Measurements from ENCODE around the gene TMEM95. TPM values are rescaled to one million over a fixed set of nuclear protein-coding genes. Genes with fewer than 3 reads are reported as not detected.

The TMEM95 gene
- total and polyA plus RNA-seq, 11 donors, result not detected

GRCh38 chr17:7374353-7374752 is 19.4 kb downstream of the TMEM95 start:
- Histone ChIP-seq H3K36me3 (no peaks in the 10 kb centered on the region), H3K4me3 (no peak overlapping the region), H3K27me3 (peaks cover 0 to 11% (median 0%) of the 10 kb centered on the region in 9 donors), H3K4me1 (no peaks in the 10 kb centered on the region), H3K27ac (no peak overlapping the region), H3K9me3 (peaks cover 0 to 4% (median 0%) of the 10 kb centered on the region in 12 donors)
- intact Hi-C loops (cut with DNase I), result loop anchor here in 1 of 10 donors (10.0 kb wide), 1 partner anchor 50 kb away; the partner anchor contains the start of genes SPEM1, SPEM2 and SPEM3
- DNase-seq (no peak), ATAC-seq (no peak)
- 82 to 93% (median 90%) methylated on average over 2 of the region's 2 CpGs for WGBS, 4 donors
- TF ChIP-seq CTCF (IDR thresholded peaks at IDR 0.05), result no peak

- no peak for TF ChIP-seq POLR2A (IDR thresholded peaks at IDR 0.05)
- TF ChIP-seq CTCF (IDR thresholded peaks at IDR 0.05), result no peak
- Histone ChIP-seq H3K4me3 (no peak overlapping the region), H3K27ac (no peak overlapping the region), H3K36me3 (no peaks in the 10 kb centered on the region), H3K4me1 (peaks cover 0 to 31% (median 20%) of the 10 kb centered on the region in 12 donors), H3K27me3 (peaks cover 0 to 35% (median 11%) of the 10 kb centered on the region in 9 donors), H3K9me3 (peaks cover 0 to 4% (median 0%) of the 10 kb centered on the region in 12 donors)
- intact Hi-C loops (cut with DNase I), result loop anchor here in 1 of 10 donors (10.0 kb wide), 1 partner anchor 46 kb away; the partner anchor contains the start of genes SPEM1, SPEM2 and SPEM3
- WGBS, 4 donors, result 93 to 99% (median 95%) methylated on average over 3 of the region's 3 CpGs
- DNase-seq, result no peak
- ATAC-seq, result no peak
Measured at GRCh38 chr17:7379134-7379533, 24.2 kb downstream of the TMEM95 start.

- WGBS, 4 donors, result 19 to 29% (median 27%) methylated on average over 6 to 7 of the region's 7 CpGs
- Histone ChIP-seq H3K27ac (peak overlapping the region in 11 of 12 donors; percentile 35 to 73 (median 57)), H3K4me3 (peak overlapping the region in 11 of 12 donors; percentile 43 to 58 (median 52)), H3K4me1 (peaks cover 0 to 36% (median 22%) of the 10 kb centered on the region in 12 donors), H3K9me3 (peaks cover 0 to 4% (median 0%) of the 10 kb centered on the region in 12 donors), H3K27me3 (peaks cover 0 to 41% (median 11%) of the 10 kb centered on the region in 9 donors), H3K36me3 (no peaks in the 10 kb centered on the region)
- intact Hi-C loops (cut with DNase I), result no loop called here
- DNase-seq (peak in 4 of 5 donors; percentile 59 to 83 (median 74)), ATAC-seq (peak; percentile 83 to 91 (median 86))
- TF ChIP-seq POLR2A (IDR thresholded peaks at IDR 0.05) (no peak), CTCF (IDR thresholded peaks at IDR 0.05) (peak in 1 of 12 donors; percentile 15)
Measured at GRCh38 chr17:7380321-7380720, 25.4 kb downstream of the TMEM95 start.

GRCh38 chr17:7380855-7381683 is 26.1 kb downstream of the TMEM95 start, which contains the start of gene TNK1:
Gene TNK1 (plus strand): TSS chr17:7381089. CDS start chr17:7382927, 1,838 bp downstream.
- TF ChIP-seq POLR2A (IDR thresholded peaks at IDR 0.05) (peak in 1 of 2 donors; percentile 33), CTCF (IDR thresholded peaks at IDR 0.05) (no peak)
- ATAC-seq, result peak; percentile 23 to 68 (median 59)
- H3K27me3 ChIP-seq, result peaks cover 0 to 41% (median 11%) of the 10 kb centered on the region in 9 donors
- H3K9me3 ChIP-seq, result peaks cover 0 to 4% (median 0%) of the 10 kb centered on the region in 12 donors
- 2 to 7% (median 4%) methylated on average over 38 to 52 of the region's 52 CpGs for WGBS, 4 donors
- peaks cover 0 to 36% (median 22%) of the 10 kb centered on the region in 12 donors for H3K4me1 ChIP-seq
- H3K4me3 ChIP-seq, result peak within 1 kb of the TSS; percentile 26 to 58 (median 52)
- peak; percentile 42 to 72 (median 53) for DNase-seq
- peak within 1 kb of the TSS in 11 of 12 donors; percentile 35 to 73 (median 57) for H3K27ac ChIP-seq
- intact Hi-C loops (cut with DNase I), result no loop called here
- H3K36me3 ChIP-seq, result no peaks in the 10 kb centered on the region

All from heart left ventricle (tissue), 16 donors.